SK-N-SH (cell line): Measurements from ENCODE around the gene DENND2D. TPM values are rescaled to one million over a fixed set of nuclear protein-coding genes. Genes with fewer than 3 reads are reported as not detected.

Source experiments
- CTCF ChIA-PET: fragments of 300-600, 350-600 bp; formaldehyde crosslinking; extraction: SDS; loops from one replicate; lab custom pipeline; 2021; lab: Yijun Ruan, JAX
- POLR2A ChIA-PET: fragments of 350-600 bp; sonication (Branson Sonifier 250); formaldehyde crosslinking; extraction: SDS; loops from one replicate; lab custom pipeline; 2020; ENCODE audit warnings: antibody characterized with exemption, inconsistent platforms; lab: Yijun Ruan, JAX
- DNase-seq: peaks from one replicate; pipeline ENCODE4 v3.0.0; 2012
- H2AFZ ChIP-seq: fragments of 200-600 bp; sonication (generic); 2 replicates; pipeline ENCODE4 v1.8.1; 2016; ENCODE audit warnings: antibody characterized with exemption, mild to moderate bottlenecking, low read depth
- H3F3A ChIP-seq: fragments of 200-600 bp; sonication (generic); replicated peaks from 2 replicates; pipeline ENCODE3; 2016; ENCODE audit warnings: antibody characterized with exemption, mild to moderate bottlenecking; ENCODE audit not compliant: insufficient read depth
- H3K27ac ChIP-seq, 2 experiments: fragments of 200-500 bp in 1 of 2; fragments of 200-600 bp in 1 of 2; sonication (Bioruptor generic) in 1 of 2; sonication (generic), shearing (Covaris generic) in 1 of 2; 2 replicates each; pipeline versions ENCODE4 v1.5.1 to v1.6.1; 2014 to 2016; ENCODE audit warnings: low read depth in 2 of 2, inconsistent platforms in 1 of 2, low read length in 1 of 2, mild to moderate bottlenecking in 1 of 2, mixed read lengths in 1 of 2
- H3K27me3 ChIP-seq: fragments of 200-600 bp; sonication (generic), shearing (Covaris generic); 2 replicates; pipeline ENCODE4 v1.6.1; 2016; ENCODE audit warnings: mixed run types; ENCODE audit not compliant: insufficient read depth
- H3K36me3 ChIP-seq, 2 experiments: fragments of 200-500 bp in 1 of 2; fragments of 200-600 bp in 1 of 2; sonication (Bioruptor generic) in 1 of 2; sonication (generic) in 1 of 2; replicated peaks in 1 of 2; 2 replicates each; pipeline versions ENCODE3 to v1.5.1; 2014 to 2016; ENCODE audit warnings: low read length in 1 of 2, mild to moderate bottlenecking in 1 of 2; ENCODE audit not compliant: insufficient read depth in 2 of 2, control insufficient read depth in 1 of 2
- H3K4me1 ChIP-seq, 2 experiments: fragments of 200-500 bp in 1 of 2; fragments of 200-600 bp in 1 of 2; sonication (Bioruptor generic) in 1 of 2; sonication (generic), shearing (Covaris generic) in 1 of 2; 2 replicates each; pipeline versions ENCODE4 v1.5.1 to v1.6.1; 2014 to 2016; ENCODE audit warnings: low read depth in 1 of 2, low read length in 1 of 2, mixed run types in 1 of 2; ENCODE audit not compliant: insufficient read depth in 2 of 2, control insufficient read depth in 1 of 2
- H3K4me2 ChIP-seq: fragments of 200-600 bp; sonication (generic), shearing (Covaris generic); 2 replicates; pipeline ENCODE4 v1.6.1; 2017; ENCODE audit warnings: mixed run types
- H3K4me3 ChIP-seq, 2 experiments: fragments of 200-500 bp in 1 of 2; fragments of 200-600 bp in 1 of 2; sonication (Bioruptor generic) in 1 of 2; sonication (generic), shearing (Covaris generic) in 1 of 2; 2 replicates each; pipeline versions ENCODE4 v1.5.1 to v1.8.1; 2014 to 2016; ENCODE audit warnings: low read depth in 2 of 2, inconsistent platforms in 1 of 2, low read length in 1 of 2, mild to moderate bottlenecking in 1 of 2, mixed read lengths in 1 of 2, moderate library complexity in 1 of 2
- H3K79me2 ChIP-seq: fragments of 200-600 bp; sonication (generic); 2 replicates; pipeline ENCODE4 v1.8.1; 2017; ENCODE audit warnings: mild to moderate bottlenecking; ENCODE audit not compliant: insufficient read depth
- H3K9ac ChIP-seq: fragments of 200-600 bp; sonication (generic); 2 replicates; pipeline ENCODE4 v1.6.1; 2017; ENCODE audit warnings: mixed run types
- H3K9me2 ChIP-seq: fragments of 200-600 bp; sonication (generic); 2 replicates; pipeline ENCODE4 v1.6.1; 2017; ENCODE audit warnings: mixed run types
- H3K9me3 ChIP-seq: fragments of 200-600 bp; sonication (generic); 2 replicates; pipeline ENCODE4 v1.6.1; 2017; ENCODE audit warnings: mixed run types, mild to moderate bottlenecking, moderate library complexity
- H4K20me1 ChIP-seq: fragments of 200-600 bp; sonication (generic); 2 replicates; pipeline ENCODE4 v1.6.1; 2017; ENCODE audit warnings: mild to moderate bottlenecking, mixed run types; ENCODE audit not compliant: insufficient read depth
- ELF1 ChIP-seq: IDR thresholded peaks from 2 replicates; pipeline ENCODE4 v1.4.0; 2012
- EZH2phosphoT487 ChIP-seq: fragments of 200-600 bp; sonication (generic); IDR thresholded peaks from 2 replicates; pipeline ENCODE4 v1.6.1; 2017; ENCODE audit warnings: low read depth, mixed run types, mild to moderate bottlenecking, antibody characterized with exemption, moderate library complexity, borderline replicate concordance
- FOXJ3 ChIP-seq: sonication (generic); formaldehyde crosslinking; IDR thresholded peaks from 2 replicates; pipeline ENCODE4 v1.5.1; 2020; ENCODE audit warnings: mild to moderate bottlenecking, missing genetic modification reagents
- FOXM1 ChIP-seq: IDR thresholded peaks from 2 replicates; pipeline ENCODE4 v1.4.0; 2012; ENCODE audit warnings: low read depth, mild to moderate bottlenecking
- GABPA ChIP-seq: IDR thresholded peaks from 2 replicates; pipeline ENCODE4 v1.4.0; 2012; ENCODE audit warnings: low read depth, mild to moderate bottlenecking
- GATA2 ChIP-seq: sonication (generic); formaldehyde crosslinking; IDR thresholded peaks from 2 replicates; pipeline ENCODE4 v1.5.0; 2020; ENCODE audit warnings: mild to moderate bottlenecking, missing genetic modification reagents
- MXI1 ChIP-seq: IDR thresholded peaks from 2 replicates; pipeline ENCODE4 v1.6.1; 2012; ENCODE audit warnings: mild to moderate bottlenecking, low read depth, low read length, improper control_type of control experiment
- NRF1 ChIP-seq: IDR thresholded peaks from 2 replicates; pipeline ENCODE4 v1.6.1; 2012; ENCODE audit warnings: low read depth, mild to moderate bottlenecking, low read length
- POLR2AphosphoS5 ChIP-seq: IDR thresholded peaks from 2 replicates; pipeline ENCODE4 v1.6.1; 2012; ENCODE audit warnings: low read depth, low read length
- RAD21 ChIP-seq: IDR thresholded peaks from 2 replicates; pipeline ENCODE4 v1.6.1; 2012; ENCODE audit warnings: mild to moderate bottlenecking, low read length
- SIN3A ChIP-seq: IDR thresholded peaks from 2 replicates; pipeline ENCODE4 v1.6.1; 2012; ENCODE audit warnings: low read depth, mild to moderate bottlenecking, low read length, moderate library complexity, borderline replicate concordance
- SMC3 ChIP-seq: IDR thresholded peaks from 2 replicates; pipeline ENCODE4 v1.6.1; 2012; ENCODE audit warnings: low read depth, low read length, improper control_type of control experiment
- TEAD4 ChIP-seq: IDR thresholded peaks from 2 replicates; pipeline ENCODE4 v1.4.0; 2012; ENCODE audit warnings: mild to moderate bottlenecking, borderline replicate concordance; ENCODE audit not compliant: insufficient read depth
- USF2 ChIP-seq: fragments of 150-350 bp; IDR thresholded peaks from 2 replicates; pipeline ENCODE4 v1.6.1; 2017; ENCODE audit warnings: antibody characterized with exemption, low read length, low read depth, borderline replicate concordance
- WGBS: methylation state at CpG from one replicate; pipeline ENCODE4 v1.1.6; 2017; ENCODE audit warnings: low lambda C conversion rate; 5-methylcytosine and 5-hydroxymethylcytosine counted together
- polyA plus RNA-seq, 3 experiments: library from polyadenylated mRNA; depleted of rRNA; stranded (reverse); fragments of >200 nt; gene quantifications; 2 replicates each; pipeline ENCODE4 v1.2.3, GENCODE V29; 2012

The DENND2D gene
- polyA plus RNA-seq, 1 of the 3 experiments (the other 2 are of a cell fraction): 1.3 TPM

GRCh38 chr1:111212634-111213335, 12.3 kb upstream of the DENND2D start:
- DNase-seq: no peak
- no peak overlapping the region for H2AFZ ChIP-seq
- POLR2A ChIA-PET: no interaction called here

GRCh38 chr1:111211921-111212320, 11.5 kb upstream of the DENND2D start:
- POLR2A ChIA-PET: no interaction called here
- CTCF ChIA-PET: interaction anchor here (1.6 kb wide), 1 partner anchor 11 kb away, joined by 4 read pairs; no protein-coding TSS in a partner anchor
- H3K36me3 ChIP-seq: no peaks in the 10 kb centered on the region

More at GRCh38 chr1:111212634-111213335, 12.3 kb upstream of the DENND2D start:
- Histone ChIP-seq H3K27ac (no peak overlapping the region), H3K4me3 (no peak overlapping the region), H3K9ac (no peak overlapping the region), H3K27me3 (no peaks in the 10 kb centered on the region), H4K20me1 (no peaks in the 10 kb centered on the region), H3K9me3 (no peaks in the 10 kb centered on the region), H3K9me2 (no peaks in the 10 kb centered on the region), H3F3A (no peaks in the 10 kb centered on the region), H3K79me2 (no peaks in the 10 kb centered on the region), H3K4me1 (no peaks in the 10 kb centered on the region), H3K36me3 (no peaks in the 10 kb centered on the region), H3K4me2 (no peak overlapping the region)
- TF ChIP-seq RAD21 (no peak), SIN3A (no peak), GATA2 (CRISPR knock-in tag) (no peak), NRF1 (no peak), EZH2phosphoT487 (no peak), FOXJ3 (no peak), ELF1 (no peak), USF2 (no peak), FOXM1 (no peak), GABPA (no peak), MXI1 (no peak), TEAD4 (no peak)
- 69% methylated on average over 5 of the region's 5 CpGs for WGBS
- CTCF ChIA-PET: interaction anchor here (0.8 to 1.6 kb wide), 2 partner anchors 10 to 11 kb away, joined by 3 to 4 read pairs; no protein-coding TSS in a partner anchor

More at GRCh38 chr1:111211921-111212320, 11.5 kb upstream of the DENND2D start:
- no peaks in the 10 kb centered on the region for H3F3A ChIP-seq
- H4K20me1 ChIP-seq: no peaks in the 10 kb centered on the region
- H3K27ac ChIP-seq: no peak overlapping the region
- no peaks in the 10 kb centered on the region for H3K9me2 ChIP-seq
- H3K79me2 ChIP-seq: no peaks in the 10 kb centered on the region
- no peak overlapping the region for H2AFZ ChIP-seq
- DNase-seq: no peak
- H3K4me2 ChIP-seq: no peak overlapping the region
- TF ChIP-seq SMC3 (no peak), ELF1 (no peak), POLR2AphosphoS5 (no peak)
- TF ChIP-seq, all 33 proteins: peak for 0
- no peaks in the 10 kb centered on the region for H3K27me3 ChIP-seq
- WGBS: 83% methylated on average over 1 of the region's 1 CpG
- H3K9me3 ChIP-seq: no peaks in the 10 kb centered on the region
- no peak overlapping the region for H3K9ac ChIP-seq
- H3K4me1 ChIP-seq: no peaks in the 10 kb centered on the region
- H3K4me3 ChIP-seq: no peak overlapping the region
